Fibroblast of lung (primary cell): ENCODE results near the gene PCTP. TPM values are rescaled to one million over a fixed set of nuclear protein-coding genes. Genes with fewer than 3 reads are reported as not detected.

Source experiments
- DNase-seq, 2 donors: peaks; one replicate each; pipeline versions ENCODE4 v3.0.0 to v3.0.0-alpha.2; 2010; ENCODE audit warnings: low read depth in 2 of 2
- H2AFZ ChIP-seq: 2 replicates; pipeline ENCODE4 v1.5.1; 2012; ENCODE audit warnings: low read length, control low read depth, inconsistent platforms
- H3K27ac ChIP-seq: 2 replicates; pipeline ENCODE4 v1.5.1; 2011; ENCODE audit warnings: low read length, control low read depth; ENCODE audit not compliant: insufficient read depth
- H3K27me3 ChIP-seq: 2 replicates; pipeline ENCODE4 v1.5.1; 2011; ENCODE audit warnings: mild to moderate bottlenecking, low read length; ENCODE audit not compliant: control insufficient read depth, insufficient read depth
- H3K36me3 ChIP-seq: 2 replicates; pipeline ENCODE4 v1.5.1; 2011; ENCODE audit warnings: low read length; ENCODE audit not compliant: control insufficient read depth, insufficient read depth
- H3K4me1 ChIP-seq: 2 replicates; pipeline ENCODE4 v1.5.1; 2011; ENCODE audit warnings: low read length; ENCODE audit not compliant: control insufficient read depth, insufficient read depth; ENCODE audit errors: extremely low read depth
- H3K4me2 ChIP-seq: 2 replicates; pipeline ENCODE4 v1.5.1; 2011; ENCODE audit warnings: low read length, control low read depth; ENCODE audit not compliant: insufficient read depth; ENCODE audit errors: extremely low read depth
- H3K4me3 ChIP-seq, 4 experiments: fragments of 200-600 bp in 1 of 4; sonication (generic) in 1 of 4; replicated peaks in 1 of 4; 2 replicates each; pipeline ENCODE4 v1.5.1; 2011 to 2016; ENCODE audit warnings: low read length in 4 of 4, low read depth in 3 of 4, mild to moderate bottlenecking in 3 of 4, control low read depth in 2 of 4, inconsistent platforms in 1 of 4, mixed read lengths in 1 of 4; ENCODE audit not compliant: insufficient read depth in 1 of 4; ENCODE audit errors: control extremely low read depth in 1 of 4
- H3K79me2 ChIP-seq: 2 replicates; pipeline ENCODE4 v1.5.1; 2012; ENCODE audit warnings: mild to moderate bottlenecking, low read length, inconsistent platforms; ENCODE audit not compliant: control insufficient read depth, insufficient read depth
- H3K9ac ChIP-seq: 2 replicates; pipeline ENCODE4 v1.5.1; 2011; ENCODE audit warnings: mild to moderate bottlenecking, low read length, control low read depth; ENCODE audit not compliant: insufficient read depth
- H3K9me3 ChIP-seq: 2 replicates; pipeline ENCODE4 v1.5.1; 2012; ENCODE audit warnings: low read depth, low read length; ENCODE audit not compliant: control insufficient read depth, insufficient read depth
- H4K20me1 ChIP-seq: 2 replicates; pipeline ENCODE4 v1.5.1; 2011; ENCODE audit warnings: low read length; ENCODE audit not compliant: control insufficient read depth, insufficient read depth; ENCODE audit errors: extremely low read depth
- CTCF ChIP-seq, 2 donors: IDR thresholded peaks in 1 of 2; conservative IDR thresholded peaks in 1 of 2; 1 replicate in 1 of 2; 2 replicates in 1 of 2; pipeline ENCODE4 v1.5.1; 2011 to 2012; ENCODE audit warnings: low read length in 2 of 2, control low read depth in 1 of 2, inconsistent platforms in 1 of 2, low read depth in 1 of 2, mild to moderate bottlenecking in 1 of 2
- EZH2 ChIP-seq: IDR thresholded peaks from 2 replicates; pipeline ENCODE4 v1.5.1; 2012; ENCODE audit warnings: low read length, control low read depth, mild to moderate bottlenecking; ENCODE audit errors: missing control alignments
- polyA plus RNA-seq, 2 donors: library from polyadenylated mRNA; depleted of rRNA in 1 of 2; stranded (reverse) in 1 of 2; unstranded in 1 of 2; fragments of >200 nt; gene quantifications; 2 replicates each; pipeline ENCODE4 v1.2.1, GENCODE V29; 2011 to 2012; ENCODE audit warnings: missing spikeins in 1 of 2
- total RNA-seq: library from RNA; depleted of rRNA; stranded (reverse); fragments of >200 nt; gene quantifications from 2 replicates; pipeline ENCODE4 v1.2.1, GENCODE V29; 2014

Gene PCTP
- total and polyA plus RNA-seq, 2 donors (not counting 1 experiment from before 2014, with no cell fraction given), result 20.4 to 20.6 TPM

DNA sequence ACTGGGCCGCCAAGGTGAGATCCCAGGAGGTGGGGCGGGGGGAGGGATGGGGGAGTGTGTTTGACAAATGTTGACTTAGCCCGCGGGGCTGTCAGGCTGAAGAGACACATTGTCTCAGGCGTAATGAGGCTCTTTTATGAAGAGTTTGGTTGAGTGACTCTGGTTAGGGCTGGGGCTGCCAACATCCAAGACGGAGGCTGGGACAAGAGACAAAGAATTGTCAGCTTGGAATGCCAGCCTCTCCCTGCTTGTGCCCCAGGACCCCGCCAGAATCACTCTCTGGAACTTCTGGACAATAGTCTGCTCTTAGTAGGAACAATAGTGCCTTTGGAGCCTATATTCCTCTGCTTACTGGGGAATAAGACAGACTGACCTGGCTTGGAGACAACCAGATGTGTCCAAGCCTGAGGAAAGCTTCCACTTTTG, 24.0 kb downstream of the PCTP start:
- peaks cover 10% of the 10 kb centered on the region for H3K36me3 ChIP-seq
- TF ChIP-seq EZH2, result no peak
- no peak for TF ChIP-seq CTCF (conservative IDR thresholded peaks at IDR 0.05 in 1 of 2, IDR thresholded peaks at IDR 0.05 in 1 of 2; ENCODE audit: low read depth in 1 of 2, low read length in 2 of 2)

DNA sequence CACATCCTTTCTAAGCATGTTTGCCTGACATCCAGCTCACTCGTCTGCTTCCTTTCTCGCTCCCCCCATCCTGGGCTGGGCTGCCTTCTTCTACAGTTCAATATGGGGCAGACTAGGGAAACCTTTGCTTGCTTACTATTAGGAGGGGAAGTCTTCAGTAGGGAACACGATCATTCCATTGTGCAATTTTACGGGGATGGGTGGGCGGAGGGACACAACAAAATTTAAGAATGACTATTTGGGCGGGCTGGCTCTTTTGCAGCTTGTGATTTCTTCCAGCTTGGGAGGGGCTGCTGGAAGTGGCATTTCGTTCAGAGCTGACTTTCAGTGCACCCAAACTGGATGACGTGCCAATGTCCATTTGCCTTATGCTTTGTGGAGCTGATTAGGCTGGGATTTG, 25.4 kb downstream of the PCTP start:
- Histone ChIP-seq H3K9me3 (no peaks in the 10 kb centered on the region), H3K36me3 (peaks cover 8% of the 10 kb centered on the region)

More for the DNA sequence above, 24.0 kb downstream of the PCTP start:
- no peak overlapping the region for H3K4me2 ChIP-seq
- no peaks in the 10 kb centered on the region for H3K27me3 ChIP-seq
- no peaks in the 10 kb centered on the region for H3K79me2 ChIP-seq
- no peak overlapping the region for H3K4me3 ChIP-seq
- H4K20me1 ChIP-seq, result no peaks in the 10 kb centered on the region
- H3K9ac ChIP-seq, result no peak overlapping the region
- no peak overlapping the region for H3K27ac ChIP-seq
- no peak overlapping the region for H2AFZ ChIP-seq
- peaks cover 3% of the 10 kb centered on the region for H3K4me1 ChIP-seq
- no peaks in the 10 kb centered on the region for H3K9me3 ChIP-seq
- DNase-seq, result no peak

GRCh38 chr17:55777471-55777971, 26.7 kb downstream of the PCTP start:
- H3K9me3 ChIP-seq, result no peaks in the 10 kb centered on the region
- no peak for TF ChIP-seq EZH2
- no peak for TF ChIP-seq CTCF (conservative IDR thresholded peaks at IDR 0.05 in 1 of 2, IDR thresholded peaks at IDR 0.05 in 1 of 2; ENCODE audit: low read depth in 1 of 2, low read length in 2 of 2)
- no peak overlapping the region for H3K4me3 ChIP-seq
- H3K27ac ChIP-seq, result no peak overlapping the region
- no peaks in the 10 kb centered on the region for H3K79me2 ChIP-seq
- H3K27me3 ChIP-seq, result no peaks in the 10 kb centered on the region
- no peaks in the 10 kb centered on the region for H3K4me1 ChIP-seq
- H3K36me3 ChIP-seq, result peaks cover 7% of the 10 kb centered on the region
- no peak overlapping the region for H2AFZ ChIP-seq
- no peak for DNase-seq
- H3K4me2 ChIP-seq, result no peak overlapping the region
- H3K9ac ChIP-seq, result no peak overlapping the region
- no peaks in the 10 kb centered on the region for H4K20me1 ChIP-seq

More for the DNA sequence above, 25.4 kb downstream of the PCTP start:
- Histone ChIP-seq H3K79me2 (no peaks in the 10 kb centered on the region), H3K27ac (no peak overlapping the region), H3K27me3 (no peaks in the 10 kb centered on the region), H3K4me1 (no peaks in the 10 kb centered on the region), H3K4me3 (no peak overlapping the region), H2AFZ (no peak overlapping the region), H3K9ac (no peak overlapping the region), H4K20me1 (no peaks in the 10 kb centered on the region), H3K4me2 (no peak overlapping the region)
- DNase-seq, result no peak
- TF ChIP-seq EZH2 (no peak), CTCF (conservative IDR thresholded peaks at IDR 0.05 in 1 of 2, IDR thresholded peaks at IDR 0.05 in 1 of 2; ENCODE audit: low read depth in 1 of 2, low read length in 2 of 2) (no peak)
